ENCODE results near the gene AHCY.
"Not testable (repeated sequence)": the region's sequence is repeated elsewhere in the genome, so short reads cannot be mapped to it uniquely, and the experiment has no call there.

AHCY gene

DNA sequence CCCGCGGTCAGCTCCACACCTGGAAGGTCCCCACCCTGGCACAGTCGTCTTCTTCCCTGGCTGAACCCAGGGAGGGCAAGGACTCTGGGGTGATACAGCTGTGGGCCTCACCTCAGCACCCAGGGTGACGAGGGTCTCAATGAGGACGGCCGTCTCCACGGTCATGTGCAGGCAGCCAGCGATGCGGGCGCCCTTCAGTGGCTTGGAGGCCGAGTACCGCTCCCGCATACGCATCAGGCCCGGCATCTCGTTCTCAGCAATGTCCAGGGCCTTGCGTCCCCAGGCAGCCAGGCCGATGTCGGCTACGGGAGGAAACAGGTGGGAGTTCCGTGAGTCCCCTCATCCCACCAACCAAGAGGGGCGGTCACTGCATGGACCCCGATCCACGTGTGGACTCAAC lies 7.9 kb downstream of the AHCY start:
- no peak for DNase-seq

DNA sequence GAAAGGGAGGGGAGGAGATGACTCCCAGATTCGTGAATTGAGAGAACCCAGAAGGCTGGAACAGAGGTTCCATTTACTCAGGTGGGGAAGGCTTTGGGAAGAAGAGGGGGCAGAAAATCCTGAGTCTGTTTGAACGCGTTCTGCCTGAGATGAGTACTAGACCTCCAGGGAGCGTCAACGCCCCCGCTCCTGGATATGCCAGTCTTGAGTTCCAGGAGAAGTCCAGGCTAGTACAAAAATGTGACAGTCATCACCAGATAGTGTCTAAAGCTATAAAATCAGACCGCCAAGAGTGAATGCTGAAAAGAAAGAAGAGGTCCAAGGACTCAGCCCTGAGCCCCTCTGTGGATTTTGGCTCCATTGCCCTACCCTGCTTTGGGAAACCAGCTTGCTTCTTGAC lies 8.6 kb downstream of the AHCY start:
- no peak for DNase-seq

DNA sequence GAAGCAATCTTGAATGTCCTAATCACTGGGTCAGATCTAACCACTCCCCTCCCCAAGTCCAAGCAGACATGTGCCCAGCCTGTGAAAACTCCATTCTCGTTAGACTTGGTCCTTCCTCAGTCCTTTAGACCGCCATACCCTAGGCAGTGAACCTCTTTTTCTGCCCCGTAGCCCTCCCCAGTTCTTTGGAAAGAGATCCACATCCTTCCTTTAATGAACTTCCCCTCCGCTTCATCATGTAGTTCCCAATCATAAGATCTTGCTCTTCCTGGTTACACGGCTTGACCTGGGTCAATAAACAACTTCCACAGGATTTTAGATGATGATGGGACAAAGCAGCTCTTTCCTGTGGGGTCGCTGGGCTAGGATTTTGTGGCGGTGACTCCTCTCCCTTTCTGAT lies 9.6 kb downstream of the AHCY start:
- no peak for DNase-seq

DNA sequence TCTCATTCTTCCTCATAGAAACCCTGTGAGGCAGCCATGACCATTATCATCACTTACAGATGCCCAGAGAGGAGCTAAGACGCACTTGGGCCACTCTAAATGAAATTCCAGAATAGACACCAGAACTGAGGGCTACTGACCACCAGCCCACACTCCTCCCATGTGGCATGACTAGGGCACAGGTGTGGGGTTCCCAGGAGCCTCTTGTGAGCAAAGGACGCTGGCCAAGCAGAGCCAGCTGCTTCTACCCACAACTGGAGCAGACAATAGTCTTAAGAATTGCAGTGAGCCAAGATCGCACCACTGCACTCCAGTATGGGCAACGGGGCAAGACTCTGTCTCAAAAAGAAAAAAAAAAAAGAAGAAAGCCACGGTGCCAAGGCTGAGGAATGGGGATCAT lies 10.0 kb downstream of the AHCY start:
- no peak for DNase-seq

DNA sequence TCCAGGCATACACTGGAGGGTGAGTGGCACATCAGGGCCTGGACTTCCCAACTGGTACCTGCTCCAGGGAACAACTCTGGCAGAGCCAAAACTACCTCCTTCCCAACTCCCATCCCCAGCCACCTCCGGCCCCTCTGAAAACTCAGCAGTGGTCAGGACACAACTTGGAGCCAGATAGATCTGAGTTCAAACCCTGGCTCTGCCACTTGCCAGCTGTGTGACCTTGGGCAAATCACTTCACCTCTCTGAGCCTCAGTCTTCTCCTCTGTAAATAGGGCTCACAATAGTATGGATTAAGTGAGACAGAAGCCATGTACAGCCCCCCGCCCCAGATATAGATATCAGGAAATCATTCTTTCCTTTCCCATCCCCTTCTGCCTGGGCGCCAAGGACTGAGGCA lies 10.7 kb downstream of the AHCY start:
- no peak for DNase-seq

DNA sequence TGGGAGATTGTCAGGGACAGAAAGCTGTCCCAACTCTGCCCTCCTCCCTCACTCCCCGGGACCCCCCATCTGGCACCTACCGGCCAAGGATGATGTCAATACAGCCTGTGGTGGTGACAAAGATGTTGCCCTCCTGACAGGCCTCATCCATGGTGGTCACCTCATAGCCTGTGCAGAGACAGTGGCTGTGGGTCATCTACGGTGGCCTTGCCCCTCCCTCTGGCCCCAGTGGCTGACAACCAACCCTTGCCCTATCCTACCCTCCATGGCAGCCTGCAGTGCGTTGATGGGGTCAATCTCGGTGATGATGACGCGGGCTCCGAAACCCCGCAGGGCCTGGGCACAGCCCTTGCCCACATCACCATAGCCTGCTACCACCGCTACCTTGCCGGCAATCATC lies 12.7 kb downstream of the AHCY start:
- DNase-seq = no peak

DNA sequence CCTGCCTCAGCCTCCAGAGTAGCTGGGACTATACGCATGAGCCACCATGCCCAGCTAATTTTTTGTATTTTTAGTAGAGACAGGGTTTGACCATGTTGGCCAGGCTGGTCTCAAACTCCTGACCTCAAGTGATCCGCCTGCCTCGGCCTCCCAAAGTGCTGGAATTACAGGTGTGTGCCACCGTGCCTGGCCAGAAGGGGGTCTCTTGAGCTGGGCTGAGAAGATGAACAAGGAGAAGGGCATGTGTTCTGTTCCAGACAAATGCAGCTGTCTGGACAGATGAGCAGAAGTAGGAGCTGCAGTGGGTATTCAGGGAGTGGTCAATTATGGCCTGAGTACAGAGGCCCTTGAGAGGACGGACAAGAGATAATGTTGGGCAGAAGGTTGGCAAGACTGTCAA lies 15.7 kb downstream of the AHCY start:
- DNase-seq = not testable (repeated sequence)

DNA sequence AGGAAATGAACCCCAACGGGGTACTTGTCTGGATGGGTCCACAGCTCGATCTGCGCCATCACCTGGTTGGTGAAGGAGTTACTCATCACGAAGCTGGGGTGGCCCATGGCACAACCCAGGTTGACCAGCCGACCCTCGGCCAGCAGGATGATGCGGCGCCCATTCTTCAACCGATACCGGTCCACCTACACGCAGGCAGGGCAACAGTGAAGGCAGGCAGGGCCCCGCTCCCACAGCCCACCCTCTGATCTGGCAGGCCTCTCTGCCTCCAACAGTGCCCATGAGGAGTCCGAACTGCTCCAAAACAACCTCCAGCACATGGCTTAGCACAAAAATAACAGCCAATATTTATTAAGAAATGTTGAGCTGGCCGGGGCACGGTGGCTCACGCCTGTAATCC lies 17.7 kb downstream of the AHCY start:
- no peak for DNase-seq

DNA sequence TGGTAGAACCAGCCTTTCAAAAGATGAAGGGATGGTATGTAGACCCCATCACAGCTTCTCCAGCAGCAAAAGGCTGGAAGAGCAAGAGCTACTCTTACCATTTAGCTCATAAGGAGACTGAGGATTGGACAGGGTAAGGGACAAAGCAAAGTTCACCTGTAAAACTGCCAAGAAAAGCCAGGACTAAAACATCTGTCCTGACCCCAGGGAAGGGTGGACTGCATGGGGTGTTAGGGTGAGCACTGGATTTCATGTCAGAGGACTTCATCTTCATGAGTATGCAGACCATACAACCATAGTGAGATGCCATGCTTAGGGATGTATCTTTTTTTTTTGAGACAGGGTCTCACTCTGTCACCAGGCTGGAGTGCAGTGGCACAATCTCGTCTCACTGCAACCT lies 19.3 kb downstream of the AHCY start:
- DNase-seq = no peak

DNA sequence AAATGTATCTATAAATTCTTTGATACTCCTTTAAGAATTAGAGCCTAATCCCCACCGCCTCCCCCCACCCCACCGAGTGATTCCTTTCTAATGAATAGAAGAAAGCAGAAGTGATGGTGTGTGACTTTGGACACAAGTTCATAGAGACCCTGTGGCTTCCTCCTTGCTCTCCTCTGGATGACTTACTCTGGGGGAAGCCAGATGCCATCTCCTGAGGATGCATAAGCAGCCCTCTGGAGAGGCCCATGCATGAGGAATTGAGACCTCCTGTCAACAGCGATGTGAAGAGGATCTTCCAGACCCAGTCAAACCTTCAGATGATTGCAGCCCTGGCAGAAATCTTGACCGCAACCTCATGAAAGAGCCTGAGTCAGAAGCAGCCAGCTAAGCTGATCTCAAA lies 21.1 kb downstream of the AHCY start:
- DNase-seq = no peak

DNA sequence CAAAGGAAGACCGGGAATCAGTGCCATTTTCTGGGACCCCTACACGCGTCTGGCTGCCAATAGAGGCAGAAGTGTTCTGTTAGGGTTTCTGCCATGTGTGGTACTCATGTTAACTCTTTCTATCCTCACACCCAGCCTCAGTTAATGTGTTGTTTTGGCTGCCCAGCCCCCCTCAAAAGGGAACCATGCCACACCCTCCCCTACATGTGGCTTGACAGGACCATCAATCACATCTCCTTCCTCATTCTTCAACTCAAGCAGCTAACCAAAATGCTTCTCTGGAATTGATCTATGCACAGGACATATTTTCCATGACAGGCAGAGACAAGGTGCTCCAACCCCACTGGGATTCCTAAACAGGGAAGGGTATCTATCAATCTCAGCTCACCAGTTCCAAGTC lies 22.0 kb downstream of the AHCY start:
- DNase-seq = no peak

DNA sequence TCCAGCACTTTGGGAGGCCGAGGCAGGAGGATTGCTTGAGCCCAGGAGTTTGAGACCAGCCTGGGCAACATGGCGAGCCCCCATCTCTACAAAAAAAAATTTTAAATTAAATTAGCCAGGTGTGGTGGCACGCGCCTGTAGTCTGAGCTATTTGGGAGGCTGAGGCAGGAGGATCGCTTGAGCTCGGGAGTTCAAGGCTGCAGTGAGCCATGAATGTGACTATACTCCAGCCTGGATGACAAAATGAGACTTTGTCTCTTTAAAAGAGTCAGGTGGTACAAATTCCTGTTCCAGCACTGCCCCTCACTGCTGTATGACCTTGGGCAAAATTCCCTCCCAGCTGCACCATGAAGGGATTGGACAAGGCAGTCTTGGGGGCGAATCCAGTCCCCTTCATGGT lies 28.5 kb downstream of the AHCY start:
- no peak for DNase-seq

DNA sequence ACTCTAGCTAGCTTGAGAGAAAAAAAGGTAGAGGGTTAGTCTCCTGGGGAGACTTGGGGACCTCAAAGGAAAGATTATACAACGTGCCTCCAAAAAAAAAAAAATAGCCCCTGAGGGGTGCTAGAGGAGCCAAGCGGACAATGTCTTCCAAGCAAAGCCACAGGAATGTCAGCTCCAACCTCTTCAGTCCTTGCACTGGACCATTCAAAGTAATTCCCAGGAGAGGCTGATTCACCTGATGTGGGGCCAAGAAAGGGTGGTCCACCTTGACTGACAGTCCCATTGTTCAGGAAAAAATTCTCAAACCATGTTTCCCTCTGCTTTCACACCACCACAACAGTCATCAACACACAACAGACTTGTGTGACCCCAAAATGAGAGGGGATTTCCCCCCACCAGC lies 31.2 kb downstream of the AHCY start:
- DNase-seq = no peak

DNA sequence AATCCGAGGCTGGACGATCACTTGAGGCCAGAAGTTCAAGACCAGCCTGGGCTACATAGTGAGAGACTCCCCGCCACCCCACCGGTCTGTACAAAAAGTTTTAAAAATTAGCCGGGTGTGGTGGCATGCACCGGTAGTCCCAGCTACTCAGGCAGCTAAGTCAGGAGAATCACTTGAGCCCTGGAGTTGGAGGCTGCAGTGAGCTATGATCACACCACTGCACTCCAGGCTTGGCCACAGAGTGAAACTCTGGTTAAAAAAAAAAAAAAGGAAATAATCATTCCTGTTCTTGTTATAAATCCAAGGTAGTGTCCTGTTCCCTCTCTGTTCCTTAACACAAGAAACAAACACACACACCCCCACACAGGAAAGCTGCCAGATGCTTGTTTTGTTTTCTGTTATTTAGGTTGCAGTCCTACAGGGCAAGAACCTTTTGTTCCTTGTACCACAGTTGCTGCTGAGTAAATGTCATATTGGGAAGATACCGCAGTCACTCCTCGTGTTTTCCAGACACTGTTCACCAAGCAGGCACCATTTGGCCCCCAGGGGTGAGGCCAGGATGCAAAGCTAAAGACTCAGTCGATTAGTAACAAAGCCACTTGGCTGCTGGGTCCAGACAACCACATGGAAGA lies 33.0 kb downstream of the AHCY start:
- no peak for DNase-seq

DNA sequence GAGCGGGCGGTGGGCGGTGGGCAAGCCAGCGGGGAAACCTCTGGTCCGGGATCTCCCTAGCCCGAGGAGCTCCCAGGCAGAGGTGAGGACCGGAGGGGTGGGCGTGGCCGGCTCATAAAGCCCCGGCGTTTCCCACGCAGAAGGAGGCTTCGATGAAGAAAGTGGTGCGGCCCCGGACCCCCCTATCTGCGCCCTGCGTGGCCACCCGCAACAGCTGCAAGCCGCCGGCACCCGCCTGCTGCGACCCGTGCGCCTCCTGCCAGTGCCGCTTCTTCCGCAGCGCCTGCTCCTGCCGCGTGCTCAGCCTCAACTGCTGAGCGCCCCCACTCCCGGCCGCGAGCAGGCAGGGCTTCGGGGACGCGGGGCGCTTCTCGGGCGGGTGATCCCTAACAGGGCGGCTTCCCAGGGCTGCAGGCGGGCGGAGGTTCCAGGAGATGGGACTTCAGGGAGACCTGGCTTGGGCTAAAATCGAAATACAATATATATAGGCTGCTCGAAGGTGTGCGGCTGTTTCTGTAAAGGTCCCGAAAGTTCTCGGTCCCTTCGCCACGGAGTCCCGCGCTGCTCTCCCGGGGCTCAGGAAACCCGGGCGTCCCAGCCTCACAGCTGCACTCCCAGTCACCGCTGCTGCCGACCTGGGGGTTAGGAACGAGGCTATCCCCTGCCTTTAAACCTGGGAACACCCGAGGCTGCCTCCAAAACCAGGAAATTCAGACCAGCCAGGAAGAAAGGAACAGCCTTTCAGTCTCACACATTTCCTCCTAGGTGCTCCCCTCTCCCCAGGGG lies 34.1 kb downstream of the AHCY start:
- DNase-seq = peak; percentile 67

DNA sequence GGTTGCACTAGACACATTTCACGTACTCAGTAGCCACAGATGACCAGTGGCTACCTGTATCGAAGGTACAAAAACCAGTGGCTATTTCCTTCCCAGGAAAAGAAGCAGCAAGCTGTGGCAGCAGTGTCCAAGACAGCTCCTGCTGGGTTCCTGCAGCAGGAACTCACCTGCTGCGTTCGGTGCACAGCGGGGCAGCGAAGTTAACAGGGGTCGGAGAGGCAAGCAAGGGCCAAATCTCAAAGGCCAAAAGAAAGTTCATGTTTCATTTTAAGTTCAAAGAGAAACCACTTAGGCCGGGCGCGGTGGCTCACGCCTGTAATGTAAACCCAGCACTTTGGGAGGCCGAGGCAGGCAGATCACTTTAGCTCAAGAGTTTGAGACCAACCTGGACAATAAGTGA lies 35.0 kb downstream of the AHCY start:
- DNase-seq = no peak

DNA sequence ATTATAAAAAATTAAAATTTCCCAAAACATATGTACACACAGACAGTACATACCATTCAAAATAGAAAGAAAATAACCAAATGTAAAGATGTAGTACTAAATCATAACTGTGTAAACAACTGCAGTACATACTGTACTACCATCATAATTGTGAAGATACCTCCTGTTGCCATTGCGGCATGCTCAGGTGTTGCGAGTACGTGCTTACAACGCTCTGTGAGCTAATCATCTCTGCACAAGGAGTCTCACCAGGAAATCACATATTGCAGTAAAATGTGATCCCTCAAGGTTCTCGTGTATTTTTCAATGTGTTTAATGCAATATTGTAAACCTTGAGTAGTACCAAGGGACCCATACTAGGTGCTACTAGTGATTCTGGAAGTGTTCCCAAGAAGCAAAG lies 39.0 kb downstream of the AHCY start:
- no peak for DNase-seq

DNA sequence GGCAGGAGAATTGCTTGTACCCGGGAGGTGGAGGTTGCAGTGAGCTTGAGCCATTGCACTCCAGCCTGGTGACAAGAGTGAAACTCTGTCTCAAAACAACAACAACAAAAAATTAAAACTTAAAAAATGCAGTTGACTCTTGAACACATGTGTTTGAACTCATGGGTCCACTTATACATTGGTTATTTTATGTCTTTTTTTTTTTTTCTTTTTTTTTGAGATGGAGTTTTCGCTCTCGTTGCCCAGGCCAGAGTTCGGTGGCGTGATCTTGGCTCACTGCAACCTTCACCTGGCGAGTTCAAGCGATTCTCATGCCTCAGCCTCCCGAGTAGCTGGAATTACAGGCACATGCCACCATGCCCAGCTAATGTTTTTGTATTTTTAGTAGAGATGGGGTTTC lies 39.7 kb downstream of the AHCY start:
- DNase-seq = not testable (repeated sequence)

DNA sequence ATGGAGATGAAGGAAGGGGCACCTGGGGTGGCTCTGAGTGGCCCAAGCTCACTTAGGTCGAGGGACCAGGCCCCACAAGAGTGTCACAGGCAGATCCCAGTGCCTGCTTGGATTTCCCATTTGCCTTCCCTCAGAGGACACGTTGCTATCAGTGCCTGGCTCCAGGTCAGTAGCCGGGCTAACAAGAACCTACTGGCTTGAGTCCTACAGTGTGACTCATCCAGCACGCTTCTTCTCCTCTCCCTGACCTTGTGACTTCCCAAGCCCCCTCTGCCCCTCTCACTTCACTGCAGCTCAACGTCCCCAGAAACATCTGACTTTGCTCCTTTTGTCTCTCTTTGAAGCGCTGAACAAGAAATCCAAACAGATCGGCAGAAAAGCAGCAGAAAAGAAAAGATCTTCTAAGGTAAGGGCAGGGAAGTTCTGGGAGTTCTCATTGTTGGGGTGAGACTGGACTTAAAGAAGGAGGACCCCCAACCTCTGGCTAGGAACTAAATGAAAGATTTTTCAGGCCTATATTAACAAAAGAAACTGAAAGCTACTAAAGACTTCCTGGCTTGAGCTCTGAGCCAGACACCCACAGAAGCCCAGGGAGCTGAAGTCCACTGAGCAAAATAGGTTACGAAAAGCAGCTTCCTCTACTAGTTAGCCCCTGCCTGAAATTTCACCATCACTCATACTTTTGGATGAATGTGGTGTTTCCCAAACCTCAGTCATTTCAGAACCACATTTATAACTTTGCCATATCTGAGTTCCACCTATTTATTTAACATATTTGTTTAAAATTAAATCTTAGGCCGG lies 40.5 kb downstream of the AHCY start:
- no peak for DNase-seq

DNA sequence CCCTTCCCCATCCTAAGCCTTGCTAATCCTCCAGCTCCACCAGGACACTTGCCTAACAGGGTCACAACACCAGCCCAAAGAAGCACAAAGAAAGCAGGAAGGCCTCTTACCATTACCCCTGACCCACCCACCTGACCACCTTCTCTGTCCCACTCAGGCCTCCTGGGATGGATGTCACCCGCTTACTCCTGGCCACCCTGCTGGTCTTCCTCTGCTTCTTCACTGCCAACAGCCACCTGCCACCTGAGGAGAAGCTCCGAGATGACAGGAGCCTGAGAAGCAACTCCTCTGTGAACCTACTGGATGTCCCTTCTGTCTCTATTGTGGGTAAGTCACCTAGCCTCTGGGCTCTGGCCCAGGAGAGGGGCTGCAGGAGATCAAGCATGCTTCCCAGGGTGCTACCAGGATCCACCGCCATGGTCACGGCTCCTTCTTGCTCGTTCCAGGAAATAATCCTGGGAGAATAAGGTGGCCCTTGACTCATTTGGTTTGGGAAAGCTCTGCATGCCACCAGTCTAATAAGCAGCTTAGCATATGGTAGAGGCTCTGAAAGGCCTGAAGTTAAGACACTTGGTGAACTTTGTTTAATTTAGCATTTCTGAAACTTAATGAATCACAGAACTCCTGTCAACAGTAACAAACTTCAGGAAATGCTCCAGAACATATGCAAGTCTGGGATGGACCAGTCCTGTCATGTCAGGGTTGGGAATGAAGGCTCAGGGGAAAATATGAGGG lies 42.8 kb downstream of the AHCY start:
- no peak for DNase-seq

DNA sequence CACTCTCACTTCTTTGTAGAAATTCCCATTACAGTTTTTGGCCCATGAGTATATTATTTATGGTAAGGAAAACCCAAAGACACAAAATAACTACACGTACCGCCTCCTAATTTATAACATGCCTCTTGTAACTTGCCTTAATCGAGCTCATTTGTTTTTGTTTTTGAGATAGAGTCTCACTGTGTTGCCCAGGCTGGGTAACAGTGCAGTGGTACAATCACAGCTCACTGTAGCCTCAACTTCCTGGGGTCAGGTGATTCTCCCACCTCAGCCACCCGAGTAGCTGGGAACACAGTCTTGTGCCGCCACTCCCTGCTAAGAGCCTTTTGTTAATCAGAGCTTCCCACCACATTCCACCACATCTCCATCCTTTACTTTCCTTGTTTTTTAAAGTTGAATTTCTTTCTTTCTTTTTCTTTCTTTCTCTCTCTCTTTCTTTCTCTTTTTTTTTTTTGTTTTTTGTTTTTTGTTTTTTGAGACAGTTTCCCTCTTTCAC lies 46.5 kb downstream of the AHCY start:
- no peak for DNase-seq

DNA sequence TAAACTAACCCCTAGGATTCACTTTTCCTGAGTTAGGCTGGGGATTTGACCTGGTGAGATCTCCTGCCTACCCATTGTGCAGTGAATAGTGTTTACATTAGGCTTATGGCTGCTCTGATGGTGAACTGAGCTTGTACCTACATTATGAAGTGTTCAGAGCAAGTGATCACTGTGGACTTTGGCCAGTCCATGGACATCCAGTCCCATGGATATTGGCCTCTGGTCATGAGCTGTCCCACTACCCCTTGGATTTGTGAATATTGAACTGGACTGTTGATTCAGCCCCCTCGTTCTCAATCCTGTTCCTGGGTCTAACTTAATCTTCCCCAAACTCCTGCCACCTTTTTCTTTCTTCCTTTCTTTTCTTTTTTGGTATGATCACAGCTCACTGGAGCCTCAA lies 48.2 kb downstream of the AHCY start:
- DNase-seq = no peak

DNA sequence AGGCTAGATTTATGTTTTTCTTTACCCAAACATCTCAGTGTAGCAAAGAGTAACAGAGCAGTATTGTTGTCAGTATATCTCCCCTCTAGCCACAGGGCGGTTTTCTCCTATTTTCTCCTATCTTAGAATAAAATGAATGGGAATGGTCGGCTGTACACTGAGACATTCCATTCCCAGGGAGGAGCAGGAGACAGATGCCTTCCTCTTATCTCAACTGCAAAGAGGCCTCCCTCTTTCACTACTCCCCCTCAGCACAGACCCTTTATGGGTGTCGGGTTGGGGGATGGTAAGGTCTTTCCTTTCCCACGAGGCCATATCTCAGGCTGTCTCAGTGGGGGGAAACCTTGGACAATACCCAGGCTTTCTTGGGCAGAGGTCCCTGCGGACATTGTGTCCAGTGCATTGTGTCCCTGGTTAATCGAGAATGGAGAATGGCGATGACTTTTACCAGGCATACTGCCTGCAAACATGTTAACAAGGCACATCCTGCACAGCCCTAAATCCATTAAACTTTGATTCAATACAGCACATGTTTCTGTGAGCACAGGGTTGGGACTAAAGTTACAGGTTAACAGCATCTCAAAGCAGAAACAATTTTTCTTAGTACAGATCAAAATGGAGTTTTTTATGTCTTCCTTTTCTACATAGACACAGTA lies 50.6 kb downstream of the AHCY start:
- DNase-seq = not testable (repeated sequence)
